CD14-positive monocyte (primary cell): ENCODE measurements around the gene CLCN2. TPM values are rescaled to one million over a fixed set of nuclear protein-coding genes. Genes with fewer than 3 reads are reported as not detected.

Source experiments
- DNase-seq, 3 donors: peaks; one replicate each; pipeline ENCODE4 v3.0.0-alpha.2; 2011 to 2022
- H2AFZ ChIP-seq: 2 replicates; pipeline ENCODE4 v1.6.0; 2012; ENCODE audit warnings: mild to moderate bottlenecking, low read depth, low read length, inconsistent platforms; ENCODE audit not compliant: insufficient read depth, poor library complexity, severe bottlenecking
- H3K27ac ChIP-seq, 2 donors: 1 replicate in 1 of 2; 2 replicates in 1 of 2; pipeline ENCODE4 v1.5.1; 2012 to 2013; ENCODE audit warnings: low read length in 2 of 2, control low read depth in 1 of 2, inconsistent platforms in 1 of 2, low read depth in 1 of 2, mild to moderate bottlenecking in 1 of 2
- H3K27me3 ChIP-seq, 2 donors: one replicate each; pipeline versions ENCODE4 v1.6.0 to v1.6.1; 2011 to 2013; ENCODE audit warnings: low read length in 2 of 2; ENCODE audit not compliant: control insufficient read depth in 2 of 2, insufficient read depth in 2 of 2
- H3K36me3 ChIP-seq, 2 donors: replicated peaks in 1 of 2; 1 replicate in 1 of 2; 2 replicates in 1 of 2; pipeline versions ENCODE4 v1.5.1 to v1.6.1; 2012 to 2013; ENCODE audit warnings: low read length in 2 of 2, control low read depth in 1 of 2, inconsistent platforms in 1 of 2, mild to moderate bottlenecking in 1 of 2; ENCODE audit not compliant: insufficient read depth in 2 of 2, control insufficient read depth in 1 of 2
- H3K4me1 ChIP-seq, 2 donors: 1 replicate in 1 of 2; 2 replicates in 1 of 2; pipeline versions ENCODE4 v1.5.1 to v1.6.1; 2012 to 2013; ENCODE audit warnings: low read length in 2 of 2, control low read depth in 1 of 2, inconsistent platforms in 1 of 2, mild to moderate bottlenecking in 1 of 2, moderate library complexity in 1 of 2; ENCODE audit not compliant: insufficient read depth in 2 of 2, control insufficient read depth in 1 of 2
- H3K4me2 ChIP-seq: replicated peaks from 2 replicates; pipeline ENCODE3; 2012; ENCODE audit warnings: low read length, moderate library complexity, mild to moderate bottlenecking; ENCODE audit not compliant: poor library complexity, severe bottlenecking; ENCODE audit errors: extremely low read depth
- H3K4me3 ChIP-seq, 3 experiments: fragments of 200-600 bp in 1 of 3; sonication (generic) in 1 of 3; replicated peaks in 1 of 3; 1 replicate in 2 of 3; 2 replicates in 1 of 3; pipeline ENCODE4 v1.5.1; 2011 to 2013; ENCODE audit warnings: low read length in 3 of 3, mild to moderate bottlenecking in 3 of 3, control low read depth in 2 of 3, low read depth in 2 of 3, inconsistent platforms in 1 of 3, moderate library complexity in 1 of 3
- H3K79me2 ChIP-seq: 2 replicates; pipeline ENCODE4 v1.6.0; 2012; ENCODE audit warnings: mild to moderate bottlenecking, control low read depth, inconsistent platforms, low read length, moderate library complexity; ENCODE audit not compliant: insufficient read depth
- H3K9ac ChIP-seq: 2 replicates; pipeline ENCODE4 v1.6.0; 2017; ENCODE audit warnings: low read length, mild to moderate bottlenecking; ENCODE audit not compliant: insufficient read depth, poor library complexity, severe bottlenecking
- H3K9me3 ChIP-seq, 2 donors: replicated peaks in 1 of 2; 1 replicate in 1 of 2; 2 replicates in 1 of 2; pipeline versions ENCODE4 v1.5.1 to v1.6.1; 2012 to 2013; ENCODE audit warnings: low read length in 2 of 2, control low read depth in 1 of 2; ENCODE audit not compliant: control insufficient read depth in 1 of 2, insufficient read depth in 1 of 2
- H4K20me1 ChIP-seq: 2 replicates; pipeline ENCODE4 v1.6.0; 2012; ENCODE audit warnings: mild to moderate bottlenecking, low read length, control low read depth, moderate library complexity; ENCODE audit not compliant: insufficient read depth
- H3K27ac Mint-ChIP-seq, 7 donors: one replicate each; pipeline ENCODE4 v1.8.0; 2020; ENCODE audit warnings: mild to moderate bottlenecking in 7 of 7, mixed read lengths in 7 of 7, moderate library complexity in 6 of 7, inconsistent platforms in 2 of 7
- H3K27me3 Mint-ChIP-seq, 3 donors: one replicate each; pipeline ENCODE4 v1.8.0; 2021 to 2022; ENCODE audit warnings: low read depth in 3 of 3, mild to moderate bottlenecking in 3 of 3, mixed read lengths in 3 of 3, moderate library complexity in 3 of 3, inconsistent platforms in 1 of 3
- H3K36me3 Mint-ChIP-seq, 2 donors: one replicate each; pipeline ENCODE4 v1.8.0; 2020; ENCODE audit warnings: mixed read lengths in 2 of 2, inconsistent platforms in 1 of 2, mild to moderate bottlenecking in 1 of 2
- H3K4me1 Mint-ChIP-seq: one replicate; pipeline ENCODE4 v1.8.0; 2020; ENCODE audit warnings: mild to moderate bottlenecking, mixed read lengths
- H3K4me3 Mint-ChIP-seq, 2 donors: one replicate each; pipeline ENCODE4 v1.8.0; 2020; ENCODE audit warnings: mild to moderate bottlenecking in 2 of 2, mixed read lengths in 2 of 2, moderate library complexity in 1 of 2
- H3K9me3 Mint-ChIP-seq, 7 donors: one replicate each; pipeline ENCODE4 v1.8.0; 2020 to 2022; ENCODE audit warnings: mixed read lengths in 7 of 7, mild to moderate bottlenecking in 6 of 7, moderate library complexity in 6 of 7, inconsistent platforms in 2 of 7
- WGBS: methylation state at CpG from one replicate; pipeline ENCODE4 v1.1.5; 2013; ENCODE audit warnings: missing lambda C conversion rate; ENCODE audit not compliant: insufficient coverage; 5-methylcytosine and 5-hydroxymethylcytosine counted together
- intact Hi-C, 2 donors: fragments of 100-400 bp; cut with micrococcal nuclease; formaldehyde crosslinking; loops; one replicate each; pipeline versions ENCODE4 v1.15.0 to v1.15.1; 2023
- polyA plus RNA-seq, 3 donors: library from polyadenylated mRNA; depleted of rRNA in 1 of 3; unstranded in 2 of 3; stranded (reverse) in 1 of 3; fragments of 300-500 nt in 2 of 3; fragments of >200 nt in 1 of 3; fragmentation: Illumina TruSeq in 2 of 3; gene quantifications; 1 replicate in 2 of 3; 2 replicates in 1 of 3; pipeline ENCODE4 v1.2.3, GENCODE V29; 2012 to 2021
- TF ChIP-seq, protein P1 (sequence below): fragments of 200-600 bp; IDR thresholded peaks from one replicate; pipeline ENCODE4 v1.8.0; 2022; ENCODE audit warnings: antibody characterized with exemption, mild to moderate bottlenecking

CLCN2 gene
- polyA plus RNA-seq, 3 donors, result 0.16 to 2.7 TPM; not detected in 1

DNA sequence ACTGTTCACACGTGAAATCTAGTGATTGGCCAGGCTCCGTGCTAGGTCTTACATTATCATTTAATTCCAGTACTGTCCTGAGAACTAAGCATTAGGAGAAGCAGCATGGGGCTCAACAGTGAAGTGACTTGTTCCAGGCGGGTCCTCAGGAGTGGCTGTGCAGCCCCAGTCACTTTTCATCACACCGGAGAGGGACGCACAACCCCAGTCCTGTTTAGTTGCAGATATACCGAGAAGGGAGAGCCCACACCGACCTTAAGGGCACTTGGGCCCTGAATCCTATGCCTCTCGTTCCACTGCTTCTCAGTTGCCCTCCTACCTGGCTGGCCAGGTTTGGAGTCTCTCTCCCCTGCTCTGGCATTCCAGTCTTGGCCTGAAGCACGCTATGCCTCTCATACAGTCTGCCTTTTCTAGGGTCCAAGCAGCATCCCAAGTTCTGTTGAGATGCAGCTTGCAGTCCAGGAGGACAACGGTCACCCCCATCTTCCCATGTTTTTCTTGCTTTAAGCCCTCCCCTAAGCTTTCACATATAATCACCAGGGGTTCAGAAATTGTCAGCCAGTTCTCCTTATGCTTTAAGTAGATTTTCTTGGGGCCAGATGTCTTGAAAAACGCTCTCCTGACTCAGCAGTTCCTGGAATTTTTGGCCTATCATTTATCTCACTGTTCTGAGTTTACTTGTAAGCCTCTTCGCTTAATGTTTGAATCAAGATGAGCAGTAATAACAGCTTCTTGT is 13.9 kb downstream of the CLCN2 start:
- TF ChIP-seq, protein P1, sequence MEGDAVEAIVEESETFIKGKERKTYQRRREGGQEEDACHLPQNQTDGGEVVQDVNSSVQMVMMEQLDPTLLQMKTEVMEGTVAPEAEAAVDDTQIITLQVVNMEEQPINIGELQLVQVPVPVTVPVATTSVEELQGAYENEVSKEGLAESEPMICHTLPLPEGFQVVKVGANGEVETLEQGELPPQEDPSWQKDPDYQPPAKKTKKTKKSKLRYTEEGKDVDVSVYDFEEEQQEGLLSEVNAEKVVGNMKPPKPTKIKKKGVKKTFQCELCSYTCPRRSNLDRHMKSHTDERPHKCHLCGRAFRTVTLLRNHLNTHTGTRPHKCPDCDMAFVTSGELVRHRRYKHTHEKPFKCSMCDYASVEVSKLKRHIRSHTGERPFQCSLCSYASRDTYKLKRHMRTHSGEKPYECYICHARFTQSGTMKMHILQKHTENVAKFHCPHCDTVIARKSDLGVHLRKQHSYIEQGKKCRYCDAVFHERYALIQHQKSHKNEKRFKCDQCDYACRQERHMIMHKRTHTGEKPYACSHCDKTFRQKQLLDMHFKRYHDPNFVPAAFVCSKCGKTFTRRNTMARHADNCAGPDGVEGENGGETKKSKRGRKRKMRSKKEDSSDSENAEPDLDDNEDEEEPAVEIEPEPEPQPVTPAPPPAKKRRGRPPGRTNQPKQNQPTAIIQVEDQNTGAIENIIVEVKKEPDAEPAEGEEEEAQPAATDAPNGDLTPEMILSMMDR, result no peak
- no peak overlapping the region for H3K27ac ChIP-seq
- intact Hi-C loops, result no loop called here
- no peak overlapping the region for H2AFZ ChIP-seq
- H3K4me3 ChIP-seq, result no peak overlapping the region
- peaks cover 29 to 42% of the 10 kb centered on the region in 2 donors for H3K36me3 Mint-ChIP-seq
- H3K4me3 Mint-ChIP-seq, result no peak overlapping the region
- H3K4me1 ChIP-seq, result no peaks in the 10 kb centered on the region
- H3K9me3 ChIP-seq, result no peaks in the 10 kb centered on the region
- peaks cover 21 to 31% of the 10 kb centered on the region in 2 donors for H3K36me3 ChIP-seq
- H3K4me2 ChIP-seq, result no peak overlapping the region
- no peak overlapping the region for H3K27ac Mint-ChIP-seq
- peaks cover 0 to 3% (median 1%) of the 10 kb centered on the region in 3 donors for H3K27me3 Mint-ChIP-seq
- no peaks in the 10 kb centered on the region for H3K27me3 ChIP-seq
- H3K9me3 Mint-ChIP-seq, result peaks cover 0 to 1% (median 0%) of the 10 kb centered on the region in 7 donors
- H3K9ac ChIP-seq, result no peak overlapping the region
- no peaks in the 10 kb centered on the region for H4K20me1 ChIP-seq
- H3K79me2 ChIP-seq, result no peaks in the 10 kb centered on the region
- no peak for DNase-seq
- WGBS, result 79% methylated on average over 7 of the region's 12 CpGs
- peaks cover 6% of the 10 kb centered on the region for H3K4me1 Mint-ChIP-seq

DNA sequence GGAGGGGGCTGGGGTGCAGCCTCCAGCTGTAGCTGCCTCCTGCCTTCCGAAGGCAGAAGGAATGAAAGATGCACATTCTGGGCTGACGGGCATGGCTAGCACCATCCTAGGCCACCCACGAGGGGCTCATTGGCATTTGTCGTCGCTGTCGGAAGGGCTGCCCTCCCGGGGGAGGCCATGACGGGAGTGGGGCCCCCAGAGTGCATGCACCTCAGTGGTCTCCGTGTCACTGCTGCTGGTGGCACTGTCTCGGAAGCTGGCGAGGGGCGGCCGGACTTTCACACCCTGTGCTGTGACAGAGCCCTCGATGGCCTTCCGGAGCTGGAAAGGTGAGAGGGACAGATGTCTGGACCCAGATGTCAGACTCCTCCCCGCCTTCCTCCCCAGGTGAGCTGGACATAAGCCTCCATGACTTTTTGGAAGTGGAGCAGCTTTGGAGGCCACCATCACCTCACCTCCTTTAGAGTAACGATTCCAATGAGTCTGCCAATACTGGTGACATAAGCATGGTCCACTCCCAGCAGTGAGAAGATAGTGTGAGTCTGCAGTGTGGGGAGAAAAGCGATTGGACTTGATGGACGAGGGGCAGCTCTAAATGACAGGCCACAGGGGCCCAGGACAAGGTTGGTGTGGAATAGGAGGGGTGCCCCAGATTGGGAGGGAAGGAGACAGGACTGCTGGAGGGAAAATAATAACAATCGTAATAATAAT is 14.8 kb downstream of the CLCN2 start:
- no peak overlapping the region for H2AFZ ChIP-seq
- H3K27me3 ChIP-seq, result no peaks in the 10 kb centered on the region
- H3K27ac Mint-ChIP-seq, result no peak overlapping the region
- 96% methylated on average over 15 of the region's 20 CpGs for WGBS
- no peaks in the 10 kb centered on the region for H3K4me1 ChIP-seq
- no peaks in the 10 kb centered on the region for H3K79me2 ChIP-seq
- DNase-seq, result no peak
- no peak overlapping the region for H3K4me3 ChIP-seq
- no peak overlapping the region for H3K4me2 ChIP-seq
- H3K4me3 Mint-ChIP-seq, result no peak overlapping the region
- H3K27ac ChIP-seq, result no peak overlapping the region
- H3K27me3 Mint-ChIP-seq, result peaks cover 0 to 1% (median under 1%) of the 10 kb centered on the region in 3 donors
- intact Hi-C loops, result no loop called here
- H3K9ac ChIP-seq, result no peak overlapping the region
- TF ChIP-seq, protein P1, result no peak
- peaks cover 6% of the 10 kb centered on the region for H3K4me1 Mint-ChIP-seq
- H4K20me1 ChIP-seq, result no peaks in the 10 kb centered on the region
- H3K9me3 ChIP-seq, result no peaks in the 10 kb centered on the region
- H3K36me3 Mint-ChIP-seq, result peaks cover 35 to 50% of the 10 kb centered on the region in 2 donors
- peaks cover 0 to 1% (median 0%) of the 10 kb centered on the region in 7 donors for H3K9me3 Mint-ChIP-seq
- peaks cover 27 to 39% of the 10 kb centered on the region in 2 donors for H3K36me3 ChIP-seq
